ENCODE measurements around the gene MACROD1. TPM values are rescaled to one million over a fixed set of nuclear protein-coding genes. Genes with fewer than 3 reads are reported as not detected.

MACROD1 gene
- total RNA-seq, 4 donors from 2014 or later: 28.8 to 70.7 (median 33.7) TPM

- H3K4me3 ChIP-seq: no peak overlapping the region
- no peaks in the 10 kb centered on the region for H3K9me3 ChIP-seq
- no peaks in the 10 kb centered on the region for H3K4me1 ChIP-seq
- H3K27ac ChIP-seq (replicated peaks in 1 of 4): no peak overlapping the region
- 94% methylated on average over 2 of the region's 2 CpGs for WGBS
- H3K36me3 ChIP-seq: peaks cover 0 to 18% (median 2%) of the 10 kb centered on the region in 4 donors
- no peaks in the 10 kb centered on the region for H3K27me3 ChIP-seq
- TF ChIP-seq POLR2A (IDR thresholded peaks at IDR 0.05; ENCODE audit: low read depth) (no peak), POLR2AphosphoS5 (IDR thresholded peaks at IDR 0.05) (no peak), EP300 (IDR thresholded peaks at IDR 0.05) (no peak)
- TF ChIP-seq, protein P1, sequence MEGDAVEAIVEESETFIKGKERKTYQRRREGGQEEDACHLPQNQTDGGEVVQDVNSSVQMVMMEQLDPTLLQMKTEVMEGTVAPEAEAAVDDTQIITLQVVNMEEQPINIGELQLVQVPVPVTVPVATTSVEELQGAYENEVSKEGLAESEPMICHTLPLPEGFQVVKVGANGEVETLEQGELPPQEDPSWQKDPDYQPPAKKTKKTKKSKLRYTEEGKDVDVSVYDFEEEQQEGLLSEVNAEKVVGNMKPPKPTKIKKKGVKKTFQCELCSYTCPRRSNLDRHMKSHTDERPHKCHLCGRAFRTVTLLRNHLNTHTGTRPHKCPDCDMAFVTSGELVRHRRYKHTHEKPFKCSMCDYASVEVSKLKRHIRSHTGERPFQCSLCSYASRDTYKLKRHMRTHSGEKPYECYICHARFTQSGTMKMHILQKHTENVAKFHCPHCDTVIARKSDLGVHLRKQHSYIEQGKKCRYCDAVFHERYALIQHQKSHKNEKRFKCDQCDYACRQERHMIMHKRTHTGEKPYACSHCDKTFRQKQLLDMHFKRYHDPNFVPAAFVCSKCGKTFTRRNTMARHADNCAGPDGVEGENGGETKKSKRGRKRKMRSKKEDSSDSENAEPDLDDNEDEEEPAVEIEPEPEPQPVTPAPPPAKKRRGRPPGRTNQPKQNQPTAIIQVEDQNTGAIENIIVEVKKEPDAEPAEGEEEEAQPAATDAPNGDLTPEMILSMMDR (IDR thresholded peaks at IDR 0.05): no peak
- intact Hi-C loops (cut with DNase I): no loop called here
- no peak for DNase-seq (ENCODE audit: extremely low spot score)
Measured at GRCh38 chr11:64113462-64113780, 52.5 kb downstream of the MACROD1 start.

DNA sequence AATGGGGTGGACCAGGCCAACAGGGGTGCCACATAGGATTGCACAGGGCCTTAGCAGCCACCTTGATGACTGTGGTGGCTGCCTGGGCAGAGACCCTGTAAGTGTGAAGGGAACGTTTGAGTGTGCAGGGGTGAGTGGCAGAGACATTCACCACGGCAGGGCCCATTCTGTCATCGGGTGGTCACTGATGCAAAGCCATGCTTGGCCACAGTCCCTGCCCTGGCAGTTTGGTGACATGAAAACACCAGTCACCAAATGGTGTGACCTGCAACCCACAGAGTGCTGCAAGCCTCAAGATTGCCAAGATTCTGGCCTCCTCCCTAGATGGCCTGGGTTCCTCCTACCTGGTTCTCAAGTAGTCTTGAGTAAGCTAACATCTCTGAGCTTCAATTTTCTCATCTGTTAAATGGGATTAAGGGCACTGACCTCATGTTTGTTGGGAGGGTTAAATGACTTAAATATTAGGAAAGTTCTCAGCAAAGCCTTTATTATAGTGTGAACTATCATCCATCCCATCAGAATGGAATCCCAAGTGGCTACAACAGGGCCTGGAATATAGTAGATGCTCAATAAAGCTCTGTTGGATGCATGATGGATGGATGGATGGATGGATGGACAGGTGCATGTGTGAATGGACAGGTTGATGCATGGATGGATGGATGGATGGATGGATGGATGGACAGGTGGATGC lies 53.0 kb downstream of the MACROD1 start:
- Histone ChIP-seq H3K4me1 (no peaks in the 10 kb centered on the region), H3K27me3 (no peaks in the 10 kb centered on the region), H3K4me3 (no peak overlapping the region), H3K9me3 (no peaks in the 10 kb centered on the region), H3K27ac (replicated peaks in 1 of 4) (no peak overlapping the region), H3K36me3 (peaks cover 0 to 14% (median 2%) of the 10 kb centered on the region in 4 donors)
- WGBS: 77% methylated on average over 3 of the region's 3 CpGs
- no peak for TF ChIP-seq POLR2AphosphoS5 (IDR thresholded peaks at IDR 0.05)
- TF ChIP-seq, protein P1 (IDR thresholded peaks at IDR 0.05): no peak
- no peak for TF ChIP-seq POLR2A (IDR thresholded peaks at IDR 0.05; ENCODE audit: low read depth)
- TF ChIP-seq EP300 (IDR thresholded peaks at IDR 0.05): no peak
- no peak for DNase-seq (ENCODE audit: extremely low spot score)
- intact Hi-C loops (cut with DNase I): no loop called here

DNA sequence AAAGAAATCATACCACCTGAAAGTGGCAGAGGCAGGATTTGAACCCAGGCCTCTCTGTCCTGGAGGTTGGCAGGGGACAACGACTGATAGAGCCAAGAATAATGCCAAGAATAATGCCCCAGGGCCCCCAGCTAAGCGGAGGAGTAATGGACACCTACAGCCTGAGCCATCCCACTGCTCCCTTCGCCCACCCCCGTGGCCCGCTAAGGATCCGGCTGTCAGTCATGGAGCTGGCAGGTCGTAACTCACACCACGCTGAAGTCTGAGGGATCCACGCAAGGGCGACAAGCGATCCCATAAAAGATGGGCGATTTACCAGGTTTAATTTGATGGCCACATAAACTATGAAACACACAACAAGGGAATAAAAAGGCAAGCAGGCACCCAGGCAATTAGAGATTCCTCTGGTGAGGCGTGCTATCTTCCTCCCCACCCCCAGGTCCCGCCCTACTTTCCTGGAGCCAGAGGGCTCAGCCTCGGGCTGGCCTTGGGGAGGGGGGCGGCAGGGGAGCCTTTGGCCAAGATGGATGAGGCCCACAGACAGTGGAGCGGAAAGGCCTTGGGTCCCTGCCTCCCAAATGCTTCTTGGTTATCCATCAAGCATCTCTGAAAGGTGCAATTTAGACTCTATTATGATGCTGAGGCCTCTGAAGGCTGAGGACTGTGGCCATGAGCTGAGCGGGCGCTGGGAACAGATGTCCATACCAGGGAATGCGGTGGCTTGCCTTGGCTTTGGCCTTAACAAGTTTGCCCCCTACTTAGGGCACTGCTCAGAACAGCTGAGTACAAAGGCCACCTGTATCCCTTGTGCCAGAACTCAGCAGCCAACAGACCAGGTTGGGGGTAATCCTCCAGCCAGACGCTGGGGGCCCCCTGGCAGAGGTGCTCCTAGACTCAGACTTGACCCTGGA lies 55.2 kb downstream of the MACROD1 start:
- Histone ChIP-seq H3K4me1 (no peaks in the 10 kb centered on the region), H3K9me3 (no peaks in the 10 kb centered on the region), H3K36me3 (no peaks in the 10 kb centered on the region), H3K4me3 (no peak overlapping the region), H3K27me3 (no peaks in the 10 kb centered on the region), H3K27ac (replicated peaks in 1 of 4) (no peak overlapping the region)
- no peak for DNase-seq (ENCODE audit: extremely low spot score)
- 75% methylated on average over 17 of the region's 21 CpGs for WGBS
- intact Hi-C loops (cut with DNase I): no loop called here
- no peak for TF ChIP-seq POLR2A (IDR thresholded peaks at IDR 0.05; ENCODE audit: low read depth)

- Histone ChIP-seq H3K27ac (replicated peaks in 1 of 4) (no peak overlapping the region), H3K36me3 (no peaks in the 10 kb centered on the region), H3K9me3 (no peaks in the 10 kb centered on the region), H3K27me3 (no peaks in the 10 kb centered on the region), H3K4me3 (no peak overlapping the region), H3K4me1 (no peaks in the 10 kb centered on the region)
- DNase-seq (ENCODE audit: extremely low spot score): no peak
- intact Hi-C loops (cut with DNase I): no loop called here
- WGBS: 50% methylated on average over 2 of the region's 8 CpGs
- TF ChIP-seq, protein P1 (IDR thresholded peaks at IDR 0.05): no peak
- no peak for TF ChIP-seq POLR2AphosphoS5 (IDR thresholded peaks at IDR 0.05)
- TF ChIP-seq EP300 (IDR thresholded peaks at IDR 0.05): no peak
- no peak for TF ChIP-seq POLR2A (IDR thresholded peaks at IDR 0.05; ENCODE audit: low read depth)
Measured at GRCh38 chr11:64109332-64109731, 56.6 kb downstream of the MACROD1 start.

- 96% methylated on average over 9 of the region's 9 CpGs for WGBS
- intact Hi-C loops (cut with DNase I): no loop called here
- Histone ChIP-seq H3K4me3 (no peak overlapping the region), H3K4me1 (peaks cover 0 to 1% (median 0%) of the 10 kb centered on the region in 4 donors), H3K27me3 (no peaks in the 10 kb centered on the region), H3K36me3 (no peaks in the 10 kb centered on the region), H3K9me3 (no peaks in the 10 kb centered on the region), H3K27ac (replicated peaks in 1 of 4) (no peak overlapping the region)
- no peak for TF ChIP-seq POLR2A (IDR thresholded peaks at IDR 0.05; ENCODE audit: low read depth)
- TF ChIP-seq POLR2AphosphoS5 (IDR thresholded peaks at IDR 0.05): no peak
- TF ChIP-seq EP300 (IDR thresholded peaks at IDR 0.05): no peak
- TF ChIP-seq, protein P1 (IDR thresholded peaks at IDR 0.05): no peak
- no peak for DNase-seq (ENCODE audit: extremely low spot score)
Measured at GRCh38 chr11:64107303-64107702, 58.6 kb downstream of the MACROD1 start.

Measured in esophagus muscularis mucosa (tissue), 4 donors.